GM23248 (cell line): ENCODE measurements around the gene TM9SF3.

Experiments
- EZH2 ChIP-seq: fragments of 200-600 bp; sonication (generic); IDR thresholded peaks from 2 replicates; pipeline ENCODE4 v1.6.1; 2018; ENCODE audit warnings: antibody characterized with exemption, mild to moderate bottlenecking; ENCODE audit not compliant: insufficient read depth, poor library complexity, severe bottlenecking
- EZH2phosphoT487 ChIP-seq: fragments of 200-600 bp; sonication (generic); IDR thresholded peaks from 2 replicates; pipeline ENCODE4 v1.6.1; 2018; ENCODE audit warnings: antibody characterized with exemption, moderate library complexity, mild to moderate bottlenecking, low read depth; ENCODE audit not compliant: insufficient read depth

DNA sequence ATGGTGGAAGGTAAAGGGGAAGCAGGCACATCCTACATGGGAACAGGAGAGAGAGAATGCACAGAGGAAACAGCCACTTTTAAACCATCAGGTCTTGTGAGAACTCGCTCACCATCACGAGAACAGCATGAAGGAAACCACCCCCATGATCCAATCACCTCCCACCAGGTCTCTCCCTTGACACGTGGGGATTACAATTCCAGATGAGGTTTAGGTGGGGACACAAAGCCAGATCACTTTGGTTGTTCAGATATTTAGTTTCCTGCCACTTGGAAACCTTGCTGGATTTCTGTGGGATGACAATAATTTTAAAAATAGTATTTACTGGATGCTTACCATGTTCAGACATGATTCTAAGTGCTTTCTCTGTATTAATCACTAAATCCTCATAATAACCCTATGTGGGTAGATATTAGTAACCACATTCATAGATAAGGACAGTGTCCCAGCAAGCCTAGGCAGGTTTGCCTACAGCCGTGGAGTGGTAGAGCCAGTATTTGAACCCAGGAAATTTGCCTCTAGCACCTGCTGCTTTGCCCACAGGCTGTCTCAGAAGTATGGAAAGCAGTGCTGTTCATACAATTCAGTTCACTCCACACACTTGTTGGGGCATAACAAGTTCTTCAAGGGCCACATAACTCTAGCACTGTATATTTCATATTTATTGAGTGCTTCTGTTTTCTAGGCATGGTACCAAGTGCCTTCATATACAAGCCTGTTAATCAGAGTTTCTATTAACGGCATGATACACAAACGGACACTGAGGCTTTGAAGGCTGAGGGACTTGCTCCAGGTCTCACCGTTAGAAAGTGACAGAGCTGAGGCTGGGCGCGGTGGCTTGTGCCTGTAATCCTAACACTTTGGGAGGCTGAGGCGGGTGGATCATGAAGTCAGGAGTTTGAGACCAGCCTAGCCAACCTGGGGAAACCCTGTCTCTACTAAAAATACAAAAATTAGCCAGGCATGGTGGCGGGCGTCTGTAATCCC, 81.4 kb downstream of the TM9SF3 start:
- TF ChIP-seq EZH2 (no peak), EZH2phosphoT487 (no peak)
